Measurements from ENCODE around the gene NHLRC1.

The NHLRC1 gene

DNA sequence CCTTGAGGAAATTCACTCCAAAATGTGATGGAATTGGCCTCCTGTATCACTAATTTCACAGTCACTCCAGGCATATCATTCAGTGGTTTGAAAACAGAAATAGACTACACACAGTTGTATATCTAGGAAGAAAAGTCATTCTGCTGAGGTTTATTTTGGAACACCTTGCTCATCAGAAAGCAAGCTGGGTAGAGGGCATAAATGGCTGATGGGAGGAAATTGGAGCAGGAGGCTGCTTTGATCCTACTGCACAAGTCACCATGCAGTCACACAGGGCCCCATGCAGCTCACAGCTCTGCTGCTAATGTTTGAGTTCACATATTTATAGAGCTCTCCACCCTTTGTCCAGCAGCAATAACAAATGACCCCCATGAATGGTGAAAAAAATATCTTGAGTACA, 12.3 kb downstream of the NHLRC1 start:
- H2AFZ ChIP-seq (ENCODE audit: low read depth, low read length): no peak overlapping the region
- no peak for TF ChIP-seq EZH2 (IDR thresholded peaks at IDR 0.05; ENCODE audit: borderline replicate concordance, low read depth, low read length, severe bottlenecking)
- TF ChIP-seq, protein P1, sequence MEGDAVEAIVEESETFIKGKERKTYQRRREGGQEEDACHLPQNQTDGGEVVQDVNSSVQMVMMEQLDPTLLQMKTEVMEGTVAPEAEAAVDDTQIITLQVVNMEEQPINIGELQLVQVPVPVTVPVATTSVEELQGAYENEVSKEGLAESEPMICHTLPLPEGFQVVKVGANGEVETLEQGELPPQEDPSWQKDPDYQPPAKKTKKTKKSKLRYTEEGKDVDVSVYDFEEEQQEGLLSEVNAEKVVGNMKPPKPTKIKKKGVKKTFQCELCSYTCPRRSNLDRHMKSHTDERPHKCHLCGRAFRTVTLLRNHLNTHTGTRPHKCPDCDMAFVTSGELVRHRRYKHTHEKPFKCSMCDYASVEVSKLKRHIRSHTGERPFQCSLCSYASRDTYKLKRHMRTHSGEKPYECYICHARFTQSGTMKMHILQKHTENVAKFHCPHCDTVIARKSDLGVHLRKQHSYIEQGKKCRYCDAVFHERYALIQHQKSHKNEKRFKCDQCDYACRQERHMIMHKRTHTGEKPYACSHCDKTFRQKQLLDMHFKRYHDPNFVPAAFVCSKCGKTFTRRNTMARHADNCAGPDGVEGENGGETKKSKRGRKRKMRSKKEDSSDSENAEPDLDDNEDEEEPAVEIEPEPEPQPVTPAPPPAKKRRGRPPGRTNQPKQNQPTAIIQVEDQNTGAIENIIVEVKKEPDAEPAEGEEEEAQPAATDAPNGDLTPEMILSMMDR (IDR thresholded peaks at IDR 0.05; ENCODE audit: borderline replicate concordance, extremely low read depth, low read length, poor library complexity, severe bottlenecking): no peak
- H3K9ac ChIP-seq (ENCODE audit: low read depth, low read length): no peak overlapping the region
- ATAC-seq (ENCODE audit: insufficient read depth, low read depth) (no peak), DNase-seq (no peak)
- H3K79me2 ChIP-seq (ENCODE audit: insufficient read depth, low read length): no peaks in the 10 kb centered on the region
- no peaks in the 10 kb centered on the region for H3K9me3 ChIP-seq (ENCODE audit: insufficient read depth, low read length, severe bottlenecking)
- peaks cover 2% of the 10 kb centered on the region for H3K27me3 ChIP-seq (ENCODE audit: insufficient read depth, low read length, poor library complexity)
- no peaks in the 10 kb centered on the region for H3K36me3 ChIP-seq (ENCODE audit: insufficient read depth, low read length)
- no peak overlapping the region for H3K4me3 ChIP-seq (ENCODE audit: low read depth in 1 of 2, low read length in 2 of 2)
- H4K20me1 ChIP-seq (ENCODE audit: insufficient read depth, low read length): no peaks in the 10 kb centered on the region
- H3K4me1 ChIP-seq (ENCODE audit: insufficient read depth, low read length): no peaks in the 10 kb centered on the region
- H3K4me2 ChIP-seq (ENCODE audit: insufficient read depth, low read length): no peak overlapping the region
- no peak overlapping the region for H3K27ac ChIP-seq (ENCODE audit: low read length)

DNA sequence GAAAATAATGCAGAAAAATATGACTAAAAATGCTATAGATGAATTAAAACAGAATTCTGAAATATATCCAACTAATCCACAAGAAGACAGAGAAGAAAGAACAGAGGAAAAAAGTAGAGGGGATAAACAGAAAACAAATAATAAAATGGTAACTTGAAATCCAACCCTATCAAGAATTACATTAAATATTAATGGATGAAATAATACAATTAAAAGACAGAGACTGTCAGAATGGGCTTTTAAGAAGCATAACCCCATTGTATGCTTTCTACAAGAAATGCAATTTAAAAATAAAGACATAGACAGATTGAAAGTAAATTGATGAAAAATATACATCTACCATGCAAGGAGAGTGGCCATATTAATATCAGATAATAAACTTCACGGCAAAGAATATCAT, 15.4 kb downstream of the NHLRC1 start:
- DNase-seq (no peak), ATAC-seq (ENCODE audit: insufficient read depth, low read depth) (no peak)
- Histone ChIP-seq H3K9ac (ENCODE audit: low read depth, low read length) (no peak overlapping the region), H3K27me3 (ENCODE audit: insufficient read depth, low read length, poor library complexity) (no peaks in the 10 kb centered on the region), H4K20me1 (ENCODE audit: insufficient read depth, low read length) (no peaks in the 10 kb centered on the region), H3K4me2 (ENCODE audit: insufficient read depth, low read length) (no peak overlapping the region), H3K4me1 (ENCODE audit: insufficient read depth, low read length) (no peaks in the 10 kb centered on the region), H3K9me3 (ENCODE audit: insufficient read depth, low read length, severe bottlenecking) (no peaks in the 10 kb centered on the region), H3K79me2 (ENCODE audit: insufficient read depth, low read length) (no peaks in the 10 kb centered on the region), H3K36me3 (ENCODE audit: insufficient read depth, low read length) (no peaks in the 10 kb centered on the region), H2AFZ (ENCODE audit: low read depth, low read length) (no peak overlapping the region), H3K27ac (ENCODE audit: low read length) (no peak overlapping the region), H3K4me3 (ENCODE audit: low read depth in 1 of 2, low read length in 2 of 2) (no peak overlapping the region)
- no peak for TF ChIP-seq EZH2 (IDR thresholded peaks at IDR 0.05; ENCODE audit: borderline replicate concordance, low read depth, low read length, severe bottlenecking)
- TF ChIP-seq, protein P1 (IDR thresholded peaks at IDR 0.05; ENCODE audit: borderline replicate concordance, extremely low read depth, low read length, poor library complexity, severe bottlenecking): no peak

DNA sequence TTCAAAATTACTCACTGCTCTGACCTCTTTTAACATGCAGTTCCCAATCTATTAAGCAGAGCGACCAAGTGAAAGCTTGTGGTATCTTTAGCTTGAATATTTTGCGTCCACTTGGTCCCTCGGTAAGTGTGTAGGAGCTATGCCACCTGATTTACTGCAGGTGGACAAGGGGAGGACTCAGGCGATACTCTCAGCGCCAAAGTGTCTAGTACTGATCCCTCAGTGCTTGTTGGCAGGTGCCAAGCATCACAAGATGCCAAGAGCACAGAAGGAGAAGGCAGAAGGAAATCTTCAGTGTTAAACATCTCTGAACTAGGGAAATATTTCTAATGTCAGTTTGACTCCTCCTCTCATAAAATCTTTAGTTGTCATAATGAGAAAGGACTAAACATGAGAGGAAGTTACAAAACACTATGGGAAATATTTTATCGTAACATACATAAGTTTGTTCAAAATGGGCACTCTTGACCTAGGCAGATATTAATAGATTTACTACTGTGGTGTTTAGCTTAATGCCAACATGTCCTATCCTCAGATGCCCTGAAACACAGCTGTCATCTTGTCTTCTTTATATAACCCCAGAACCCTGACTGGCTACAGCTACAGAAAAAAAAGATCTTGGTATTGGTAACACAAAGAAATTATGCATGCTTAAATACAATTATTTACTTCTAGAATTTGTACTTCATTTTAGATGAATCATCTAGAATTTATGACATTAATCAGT, 19.5 kb downstream of the NHLRC1 start:
- DNase-seq: no peak
- no peak overlapping the region for H3K4me3 ChIP-seq (ENCODE audit: low read depth in 1 of 2, low read length in 2 of 2)

More for the DNA sequence above, 19.5 kb downstream of the NHLRC1 start:
- TF ChIP-seq, protein P1 (IDR thresholded peaks at IDR 0.05; ENCODE audit: borderline replicate concordance, extremely low read depth, low read length, poor library complexity, severe bottlenecking): no peak
- no peak for TF ChIP-seq EZH2 (IDR thresholded peaks at IDR 0.05; ENCODE audit: borderline replicate concordance, low read depth, low read length, severe bottlenecking)
- no peaks in the 10 kb centered on the region for H3K79me2 ChIP-seq (ENCODE audit: insufficient read depth, low read length)
- H3K9ac ChIP-seq (ENCODE audit: low read depth, low read length): no peak overlapping the region
- no peak overlapping the region for H2AFZ ChIP-seq (ENCODE audit: low read depth, low read length)
- H3K4me1 ChIP-seq (ENCODE audit: insufficient read depth, low read length): no peaks in the 10 kb centered on the region
- H3K27me3 ChIP-seq (ENCODE audit: insufficient read depth, low read length, poor library complexity): no peaks in the 10 kb centered on the region
- H3K27ac ChIP-seq (ENCODE audit: low read length): no peak overlapping the region
- H3K4me2 ChIP-seq (ENCODE audit: insufficient read depth, low read length): no peak overlapping the region
- H3K36me3 ChIP-seq (ENCODE audit: insufficient read depth, low read length): no peaks in the 10 kb centered on the region
- H4K20me1 ChIP-seq (ENCODE audit: insufficient read depth, low read length): no peaks in the 10 kb centered on the region
- no peaks in the 10 kb centered on the region for H3K9me3 ChIP-seq (ENCODE audit: insufficient read depth, low read length, severe bottlenecking)
- no peak for ATAC-seq (ENCODE audit: insufficient read depth, low read depth)
